Mesenteric fat pad (tissue), 1 donor: ENCODE data around the gene UTRN. TPM values are rescaled to one million over a fixed set of nuclear protein-coding genes. Genes with fewer than 3 reads are reported as not detected.

ENCODE experiments used
- DNase-seq: peaks from one replicate; pipeline ENCODE4 v3.0.0-alpha.2; 2020; ENCODE audit warnings: low spot score
- total RNA-seq: library from RNA; stranded (reverse); fragmentation: NEBNext Ultra II Directional; extraction: Animal tissue kit (Norgen Biotek cat#: 25700); gene quantifications from one replicate; pipeline ENCODE4 v1.2.1, GENCODE V29; 2021
- donor health status: DM: yes; HTN: yes; CAD: no.

UTRN gene
- total RNA-seq, 1 donor from 2014 or later: 193 TPM

GRCh38 chr6:144310765-144311164 lies 25.6 kb downstream of the UTRN start:
- no peak for DNase-seq

DNA sequence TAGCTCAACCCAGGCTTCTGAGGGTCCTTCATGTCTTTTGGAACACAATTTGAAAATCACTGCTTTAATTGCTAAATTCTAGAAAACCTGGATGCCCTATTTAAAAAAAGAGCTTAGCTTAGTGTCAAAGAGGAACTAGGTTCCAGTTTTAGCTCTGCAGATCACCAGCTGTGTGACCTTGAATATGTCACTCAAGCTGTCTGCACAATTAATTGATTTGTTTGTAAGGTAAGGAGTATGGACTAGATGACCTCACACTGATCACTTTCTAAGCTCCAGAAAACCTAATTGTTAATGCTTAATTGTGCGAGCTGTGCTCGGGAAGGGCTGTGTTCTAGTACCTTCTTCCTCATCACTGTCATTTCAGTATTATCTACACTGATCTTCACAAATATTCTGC lies 26.2 kb downstream of the UTRN start:
- DNase-seq: no peak

- no peak for DNase-seq
Observed at GRCh38 chr6:144314003-144314485, 28.9 kb downstream of the UTRN start.

DNA sequence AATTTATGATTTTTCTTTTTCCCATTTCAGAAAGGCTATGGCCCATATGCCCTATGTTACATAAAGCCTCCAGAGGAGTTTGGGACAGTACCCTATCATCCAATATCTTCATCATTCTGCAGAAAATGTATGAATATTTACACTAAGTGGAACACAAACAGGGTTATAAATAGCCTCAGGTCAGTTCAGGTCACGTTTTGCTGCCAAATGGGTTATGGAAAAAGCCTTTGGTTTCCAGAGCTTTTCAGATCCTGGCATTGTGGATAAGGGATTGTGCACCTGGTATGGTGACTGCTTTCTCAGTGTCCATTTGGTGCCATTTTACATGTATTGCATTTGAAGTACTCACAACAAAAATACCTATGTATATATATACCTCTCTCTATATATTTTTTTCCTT lies 29.4 kb downstream of the UTRN start:
- no peak for DNase-seq

GRCh38 chr6:144315226-144315980 lies 30.3 kb downstream of the UTRN start:
- DNase-seq: no peak

GRCh38 chr6:144315981-144316861 lies 31.1 kb downstream of the UTRN start:
- no peak for DNase-seq

GRCh38 chr6:144316862-144317195 lies 31.7 kb downstream of the UTRN start:
- no peak for DNase-seq

DNA sequence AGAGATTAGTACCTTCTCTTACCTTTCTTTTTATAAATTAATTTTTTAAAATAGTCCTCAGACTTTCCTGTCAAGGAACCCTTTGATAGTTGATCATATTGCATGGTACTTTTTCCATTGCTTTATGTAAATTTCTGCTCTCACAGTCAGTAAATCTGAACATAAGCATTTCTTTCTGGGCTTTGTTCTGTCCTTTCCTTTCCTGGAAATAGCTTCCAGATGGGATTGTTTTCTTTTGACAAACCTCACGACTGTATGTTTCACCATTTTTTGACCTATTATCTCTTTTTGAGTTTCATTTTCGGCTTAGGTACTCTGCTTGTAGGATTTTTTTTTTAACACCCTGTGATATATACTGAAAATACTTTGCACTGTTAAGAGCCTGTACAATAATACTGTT lies 32.6 kb downstream of the UTRN start:
- DNase-seq: no peak

DNA sequence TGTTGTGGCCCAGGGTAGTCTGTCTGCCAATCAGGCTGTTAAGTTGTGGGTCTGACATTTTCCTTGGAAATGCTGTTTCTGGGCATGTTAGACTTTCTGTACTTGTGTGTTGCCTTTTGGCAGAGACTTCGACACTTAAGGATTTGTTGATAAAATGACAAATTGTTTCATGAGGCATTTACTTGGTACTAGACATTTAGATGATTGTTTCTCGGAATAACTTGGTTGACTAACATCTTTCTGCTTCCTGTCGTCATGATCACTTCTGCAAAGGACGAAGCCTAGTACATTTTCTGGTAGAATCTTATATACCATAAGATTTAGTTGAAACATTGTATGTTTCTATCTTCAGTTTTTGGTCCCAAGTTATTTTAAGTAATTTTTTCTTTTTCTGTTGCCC lies 34.1 kb downstream of the UTRN start:
- DNase-seq: no peak

- DNase-seq: no peak
Observed at GRCh38 chr6:144320741-144321140, 35.6 kb downstream of the UTRN start.

DNA sequence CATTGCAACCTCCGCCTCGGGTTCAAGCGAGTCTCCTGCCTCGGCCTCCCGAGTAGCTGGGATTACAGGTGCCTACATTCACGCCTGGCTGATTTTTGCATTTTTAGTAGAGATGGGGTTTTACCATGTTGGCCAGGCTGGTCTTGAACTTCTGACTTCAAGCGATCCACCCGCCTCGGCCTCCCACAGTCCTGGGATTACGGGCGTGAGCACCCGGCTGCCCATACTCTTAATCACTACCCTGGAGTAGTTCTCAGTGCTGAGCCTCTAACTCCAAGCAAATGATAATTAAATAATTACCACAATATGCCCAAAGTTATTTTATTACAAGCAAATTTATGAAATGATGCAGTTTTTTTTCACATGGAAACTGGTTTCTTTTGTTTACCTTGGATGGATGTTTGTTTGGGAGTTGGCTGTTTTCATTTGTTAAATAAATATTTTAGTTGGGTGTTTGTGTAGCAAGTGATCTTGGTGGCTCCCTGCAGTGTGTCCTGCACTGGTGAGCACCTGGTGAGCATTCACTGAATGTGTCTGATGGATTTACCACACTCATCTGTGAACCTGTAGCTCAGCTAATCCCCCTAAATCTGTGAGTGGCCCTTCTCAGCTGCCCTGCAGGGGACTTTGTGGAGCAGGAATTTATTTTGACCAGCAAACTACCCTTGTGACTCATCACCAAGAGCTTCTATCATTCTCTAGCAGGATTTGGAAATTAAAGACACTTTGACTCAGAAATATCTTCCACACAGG lies 36.9 kb downstream of the UTRN start:
- DNase-seq: no peak

GRCh38 chr6:144325232-144325631 lies 40.1 kb downstream of the UTRN start:
- no peak for DNase-seq

DNA sequence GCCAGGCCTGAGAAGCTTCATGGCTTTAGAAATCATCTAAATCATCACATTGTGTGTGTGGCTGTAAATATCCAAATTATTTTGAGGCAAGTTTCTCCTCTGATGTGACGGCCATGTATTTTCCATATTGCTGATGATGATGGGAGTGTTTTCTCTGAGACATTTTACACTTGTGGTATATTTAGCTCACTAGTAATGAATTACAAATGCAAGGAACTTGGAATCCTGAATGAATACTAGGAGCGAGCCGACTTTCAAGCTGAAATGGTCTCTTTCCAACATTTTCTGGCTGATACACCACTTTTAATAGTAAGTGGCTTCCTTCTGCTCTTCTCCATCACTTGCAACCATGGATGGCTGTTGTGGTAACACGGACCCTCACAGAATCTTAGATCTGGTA lies 41.3 kb downstream of the UTRN start:
- no peak for DNase-seq

GRCh38 chr6:144327081-144327480 lies 41.9 kb downstream of the UTRN start:
- DNase-seq: no peak

DNA sequence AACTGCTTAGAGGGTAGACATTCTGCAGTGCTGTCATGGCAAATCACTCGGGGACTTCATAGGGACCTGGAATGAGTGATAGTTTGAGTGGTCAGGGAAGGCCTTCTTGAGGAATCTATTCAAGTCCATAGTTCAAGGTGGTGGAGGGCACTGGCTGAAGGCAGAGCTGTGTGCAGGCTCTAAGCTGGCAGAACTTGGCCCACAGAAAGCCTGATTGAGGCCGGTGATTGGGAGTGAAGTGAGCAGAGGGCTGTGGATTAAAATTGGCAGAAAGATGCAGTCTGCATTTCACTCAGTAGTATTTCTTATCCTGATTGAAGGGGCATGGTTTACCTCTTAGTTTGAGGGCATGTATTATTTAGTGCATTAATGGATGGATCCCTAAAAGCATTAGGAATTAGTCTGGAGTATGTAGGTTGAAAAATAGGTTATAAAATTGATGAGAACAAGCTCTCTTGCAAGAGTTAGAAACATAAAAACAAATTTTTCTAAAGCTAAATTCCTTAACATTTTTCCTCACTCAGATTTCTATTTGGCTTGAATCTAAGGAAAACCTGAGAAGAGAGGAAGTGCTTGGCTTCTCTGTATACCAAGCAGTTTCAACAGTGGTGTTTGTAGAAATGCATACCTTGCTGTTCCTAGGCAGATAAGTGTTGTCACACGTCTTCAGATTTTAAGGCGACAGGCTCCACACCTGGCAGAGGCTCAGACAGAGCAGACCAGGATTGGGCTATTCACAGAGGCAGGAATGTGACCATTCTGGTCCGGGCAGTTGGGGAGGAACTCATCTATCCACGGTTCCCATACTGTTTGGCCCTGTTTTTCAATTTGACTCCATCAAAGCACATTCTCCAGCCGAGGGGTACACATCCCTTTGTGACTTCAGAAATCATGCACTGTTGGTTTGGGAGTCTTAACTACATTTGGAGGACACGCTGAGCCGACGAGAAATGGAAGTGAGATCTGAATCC lies 45.2 kb downstream of the UTRN start:
- DNase-seq: no peak

DNA sequence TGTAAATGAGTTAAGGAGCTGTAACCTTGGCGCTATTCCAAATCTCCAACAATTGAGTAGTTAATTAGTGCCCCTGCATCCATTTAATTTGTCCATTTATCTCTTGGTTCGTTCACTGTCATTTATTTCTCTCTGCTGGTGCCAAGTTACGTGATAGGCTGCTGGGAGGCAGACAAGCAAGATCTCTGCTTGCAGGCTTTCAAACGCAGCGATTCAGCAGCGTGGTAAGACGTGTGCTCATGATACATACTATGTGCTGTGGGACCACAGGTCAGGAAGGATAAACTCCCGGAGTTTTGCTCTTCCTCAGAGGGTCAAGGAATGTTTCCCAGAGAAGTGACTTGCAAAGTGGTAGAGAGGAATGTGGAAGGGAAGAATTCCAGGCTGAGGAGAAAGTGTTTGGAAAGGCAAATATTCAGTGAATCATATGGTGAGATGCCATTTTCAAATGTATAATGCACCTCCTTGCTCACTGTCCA lies 46.4 kb downstream of the UTRN start:
- DNase-seq: no peak

- DNase-seq: no peak
Observed at GRCh38 chr6:144332177-144332576, 47.0 kb downstream of the UTRN start.

DNA sequence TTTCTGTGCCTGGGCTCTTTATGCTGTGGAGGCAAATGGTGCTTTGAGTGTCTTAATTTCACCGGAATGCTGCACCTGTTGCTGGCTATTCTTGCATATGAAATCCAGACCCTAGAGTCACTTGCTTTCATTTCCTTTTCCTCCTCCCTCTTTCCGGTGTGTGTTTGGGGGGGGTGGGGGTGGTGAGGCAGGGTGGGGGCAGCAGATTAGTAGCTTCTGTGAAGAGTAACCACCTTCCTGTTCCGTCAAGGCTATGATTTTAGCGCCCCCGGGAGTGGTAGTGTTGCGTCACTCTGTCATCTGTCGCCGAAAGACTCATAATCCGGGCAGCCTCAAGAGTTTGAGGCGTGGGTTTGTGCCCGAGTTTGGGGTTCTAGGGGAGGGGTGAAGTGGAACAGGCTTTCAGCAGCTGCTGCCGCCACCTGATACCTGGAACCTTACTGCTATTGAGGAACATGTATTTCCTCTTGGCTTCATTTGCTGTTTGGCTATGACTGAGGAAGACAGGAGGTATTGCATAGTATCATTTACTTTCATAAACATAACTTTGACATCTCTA lies 49.1 kb downstream of the UTRN start:
- DNase-seq: no peak
